Measurements from ENCODE around the gene FCHSD2.
"Not testable (repeated sequence)": the region's sequence is repeated elsewhere in the genome, so short reads cannot be mapped to it uniquely, and the experiment has no call there.

The FCHSD2 gene

DNA sequence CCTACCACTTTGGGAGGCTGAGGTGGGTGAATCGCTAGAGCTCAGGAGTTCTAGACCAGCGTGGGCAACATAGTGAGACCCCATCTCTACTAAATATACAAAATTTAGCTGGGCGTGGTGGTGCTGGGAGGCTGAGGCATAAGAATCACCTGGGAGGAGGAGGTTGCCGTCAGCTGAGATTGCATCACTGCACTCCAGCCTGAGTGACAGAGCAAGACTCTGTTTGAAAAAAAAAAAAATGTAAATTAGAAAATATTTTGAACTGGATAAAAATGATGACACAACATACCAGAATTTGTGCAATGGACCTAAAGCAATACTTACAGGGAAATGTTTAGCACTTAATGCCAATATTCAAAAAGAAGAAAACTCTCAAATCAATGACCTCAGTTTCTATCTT, 281.5 kb downstream of the FCHSD2 start:
- DNase-seq: no peak

DNA sequence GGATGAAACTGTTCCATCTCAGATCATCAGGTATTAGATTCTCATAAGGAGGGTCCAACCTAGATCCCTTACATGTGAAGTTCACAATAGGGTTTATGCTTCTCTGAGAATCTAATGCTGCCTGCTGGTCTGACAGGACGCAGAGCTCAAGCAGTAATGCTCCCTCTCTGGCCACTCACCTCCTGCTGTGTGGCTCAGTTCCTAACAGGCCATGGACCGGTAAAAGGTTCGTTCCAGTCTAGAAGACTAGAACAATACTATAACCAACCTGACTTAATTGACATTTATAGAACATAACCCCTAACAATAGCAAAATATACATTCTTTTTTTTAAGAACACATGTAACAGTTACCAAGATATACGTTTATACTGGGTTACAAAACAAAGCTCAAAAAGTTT, 282.1 kb downstream of the FCHSD2 start:
- no peak for DNase-seq

DNA sequence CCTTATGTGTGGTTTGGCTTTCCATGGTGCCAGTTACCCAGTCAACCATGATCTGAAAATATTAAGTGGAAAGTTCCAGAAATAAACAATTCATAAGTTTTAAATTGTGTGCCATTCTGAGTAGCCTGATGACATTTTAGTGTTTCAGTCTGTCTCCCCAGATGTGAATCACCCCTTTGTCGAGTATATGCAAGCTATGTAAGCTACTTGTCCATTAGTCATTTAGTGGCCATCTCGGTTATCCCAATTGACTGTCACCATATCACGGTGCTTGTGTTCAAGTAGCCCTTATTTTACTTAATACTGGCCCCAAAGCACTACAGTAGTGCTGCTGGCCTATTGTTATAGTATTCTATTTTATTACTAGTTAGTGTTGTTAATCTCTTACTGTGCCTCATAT, 283.0 kb downstream of the FCHSD2 start:
- no peak for DNase-seq

DNA sequence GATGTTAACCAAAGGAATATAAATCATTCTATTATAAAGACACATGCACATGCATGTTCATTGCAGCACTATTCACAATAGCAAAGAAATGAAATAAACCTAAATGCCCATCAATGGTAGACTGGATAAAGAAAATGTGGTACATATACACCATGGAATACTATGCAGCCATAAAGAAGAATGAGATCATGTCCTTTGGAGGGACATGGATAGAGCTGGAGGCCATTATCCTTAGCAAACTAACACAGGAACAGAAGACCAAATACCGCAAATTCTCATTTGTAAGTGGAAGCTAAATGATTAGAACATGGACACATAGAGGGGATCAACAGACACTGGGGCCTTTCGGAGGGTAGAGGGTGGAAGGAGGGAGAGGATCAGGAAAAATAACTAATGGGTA, 283.9 kb downstream of the FCHSD2 start:
- DNase-seq: not testable (repeated sequence)

DNA sequence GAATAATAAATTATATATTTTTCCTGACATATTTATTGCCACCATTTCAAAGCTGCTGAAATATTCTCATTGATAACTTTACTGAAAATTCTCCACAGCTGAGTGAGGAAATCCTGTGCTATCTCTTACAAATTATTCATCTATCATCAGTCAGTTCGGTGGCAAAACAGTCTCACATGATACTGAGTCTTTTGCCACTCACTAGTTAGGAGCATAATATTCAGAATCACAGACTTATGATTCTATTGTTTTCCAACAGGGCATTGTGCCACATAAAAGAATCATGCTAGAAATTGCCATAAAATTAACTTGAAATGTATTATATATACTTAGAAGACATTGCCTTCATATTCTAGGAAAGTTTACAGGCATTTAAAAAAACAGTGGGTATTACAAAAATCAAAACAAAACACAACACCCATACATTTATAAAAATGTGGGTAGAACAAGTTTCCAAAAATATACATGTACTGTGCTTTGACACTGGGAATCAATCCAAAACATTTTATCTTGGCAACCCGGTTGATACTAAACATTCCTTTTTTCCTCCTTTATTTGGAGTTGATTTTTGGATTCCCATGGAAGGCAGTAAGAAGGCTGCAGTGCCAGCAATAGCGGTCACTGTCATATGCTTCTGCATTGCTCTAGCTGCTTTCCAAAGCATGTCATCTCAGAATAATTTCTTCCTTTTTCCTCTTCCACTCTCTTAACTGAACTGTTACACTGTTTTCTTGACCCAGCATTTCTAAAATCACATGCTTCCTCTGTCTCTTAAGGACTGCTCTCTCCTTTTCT, 285.4 kb downstream of the FCHSD2 start:
- no peak for DNase-seq

DNA sequence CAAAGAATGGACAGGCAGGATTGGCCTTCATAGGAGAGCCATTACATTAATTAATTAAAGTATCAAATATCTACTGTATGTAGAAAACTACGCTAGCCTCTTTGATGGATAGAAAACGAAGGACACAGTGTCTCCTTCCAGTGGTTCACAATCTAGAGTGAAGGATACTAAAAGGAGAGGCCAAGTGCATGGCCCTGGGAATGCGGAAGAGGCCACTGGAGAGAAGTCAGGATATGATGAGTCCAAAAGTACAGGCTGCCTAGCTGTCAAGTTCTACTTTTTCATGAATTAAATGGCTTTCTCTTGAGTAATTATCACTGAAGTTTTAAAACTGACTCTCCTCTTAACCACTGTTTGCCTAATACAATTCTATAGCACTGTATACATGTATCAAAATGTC, 286.1 kb downstream of the FCHSD2 start:
- DNase-seq: no peak

DNA sequence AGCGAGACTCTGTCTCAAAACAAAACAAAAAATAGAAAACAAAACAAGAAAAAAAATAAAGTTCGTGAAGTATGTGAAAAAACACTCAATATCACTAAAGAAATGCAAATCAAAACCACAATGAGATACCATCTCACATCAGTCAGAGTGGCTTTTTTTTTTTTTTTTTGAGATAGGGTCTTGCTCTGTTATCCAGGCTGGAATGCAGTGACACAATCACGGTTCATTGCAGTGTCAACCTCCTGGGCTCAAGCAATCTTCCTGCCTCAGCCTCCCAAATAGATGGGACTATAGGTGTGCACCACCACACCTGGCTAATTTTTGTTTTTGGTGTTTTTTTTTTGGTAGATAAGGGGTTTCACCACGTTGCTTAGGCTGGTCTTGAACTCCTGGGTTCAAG, 290.4 kb downstream of the FCHSD2 start:
- no peak for DNase-seq

DNA sequence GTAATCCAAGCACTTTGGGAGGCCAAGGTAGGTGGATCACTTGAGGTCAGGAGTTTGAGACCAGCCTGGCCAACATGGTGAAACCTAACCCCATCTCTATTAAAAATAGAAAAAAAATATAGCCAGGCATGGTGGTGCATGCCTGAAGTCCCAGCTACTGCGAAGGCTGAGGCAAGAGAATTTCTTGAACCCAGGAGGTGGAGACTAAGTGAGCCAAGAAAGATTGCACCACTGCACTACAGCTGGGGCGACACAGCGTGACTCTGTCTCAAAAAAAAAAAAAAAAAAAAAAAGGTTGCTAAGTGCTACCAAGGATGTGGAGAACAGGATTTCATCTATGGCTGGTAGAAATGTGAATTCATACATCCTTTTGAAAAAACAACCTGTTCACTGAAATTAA, 291.3 kb downstream of the FCHSD2 start:
- DNase-seq: no peak

DNA sequence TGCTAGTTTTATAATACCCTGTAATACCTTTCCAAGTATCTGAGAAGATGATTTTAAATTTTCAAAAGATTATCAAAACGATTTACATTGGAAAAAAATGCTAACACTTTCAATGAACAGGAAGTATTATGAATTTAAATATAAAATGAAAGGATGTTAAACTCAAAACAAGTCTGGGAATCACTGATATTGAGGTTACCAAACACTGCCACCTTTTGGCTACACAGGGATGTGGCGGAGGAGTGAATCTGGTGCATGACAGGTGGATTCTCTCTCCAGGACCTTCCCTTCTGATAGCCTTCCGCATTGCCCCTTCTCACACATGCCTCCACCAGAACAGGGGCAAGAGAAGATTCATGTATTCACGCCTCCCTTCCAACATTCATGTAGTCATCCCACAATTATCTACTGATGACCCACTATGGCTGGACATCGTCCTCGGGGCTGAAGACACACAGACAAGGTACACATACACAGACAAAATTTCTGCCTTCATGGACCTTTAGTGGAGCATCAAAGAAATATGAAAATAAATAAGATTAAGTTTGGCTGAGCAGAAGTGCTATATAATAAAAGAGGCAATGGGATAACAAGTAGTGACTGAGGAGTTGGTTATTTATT, 293.2 kb downstream of the FCHSD2 start:
- peak; percentile 38 for DNase-seq

DNA sequence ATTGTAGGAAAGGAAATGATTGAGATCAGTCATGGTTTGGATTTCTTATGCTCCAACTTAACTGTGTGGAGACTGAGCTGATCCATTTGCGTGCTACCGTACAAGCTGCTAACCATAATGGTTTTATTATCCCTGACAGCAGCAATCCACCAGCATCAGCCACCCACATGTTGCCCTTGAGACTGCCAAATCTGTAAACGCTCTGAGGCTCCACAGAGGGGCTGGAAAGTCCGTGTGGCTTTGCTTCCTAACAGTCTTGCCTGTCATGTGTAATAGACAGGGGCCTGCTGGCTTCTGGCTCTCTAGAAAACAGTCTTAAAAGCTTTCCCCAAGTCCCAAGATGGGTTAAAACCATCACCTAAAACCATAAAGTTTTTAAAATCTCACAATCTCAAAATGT, 297.8 kb downstream of the FCHSD2 start:
- no peak for DNase-seq

DNA sequence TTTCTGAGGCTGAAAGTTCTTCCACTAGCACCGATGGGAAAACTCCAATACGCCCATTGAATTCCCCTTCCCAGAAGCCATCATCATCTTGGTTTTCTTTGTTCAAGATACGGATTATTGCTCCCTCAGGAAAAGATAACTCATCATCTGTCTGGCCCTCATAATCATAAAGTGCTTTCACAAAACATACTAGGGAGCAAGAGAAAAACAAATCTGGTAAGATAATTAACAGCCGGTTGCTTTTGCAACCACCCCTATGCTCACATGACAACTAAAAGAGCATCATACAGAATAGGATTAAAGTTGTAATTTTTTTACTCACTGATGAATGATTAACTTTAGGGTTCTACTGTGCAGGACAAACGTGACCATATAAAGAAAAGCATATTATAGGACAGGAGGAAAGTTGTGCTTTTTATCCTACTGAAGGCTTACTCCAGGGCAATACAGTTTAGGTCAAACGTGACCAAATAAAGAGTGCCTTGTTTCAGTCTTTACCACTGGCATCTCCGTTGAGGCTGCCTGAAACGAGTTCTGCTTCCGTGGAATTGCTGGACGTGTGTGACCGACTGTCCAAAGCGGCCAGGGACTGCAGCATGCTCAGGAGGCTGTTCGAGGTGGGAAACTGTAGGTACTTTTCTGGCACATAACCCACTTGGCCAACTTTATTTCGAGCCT, 299.3 kb downstream of the FCHSD2 start:
- DNase-seq: no peak

DNA sequence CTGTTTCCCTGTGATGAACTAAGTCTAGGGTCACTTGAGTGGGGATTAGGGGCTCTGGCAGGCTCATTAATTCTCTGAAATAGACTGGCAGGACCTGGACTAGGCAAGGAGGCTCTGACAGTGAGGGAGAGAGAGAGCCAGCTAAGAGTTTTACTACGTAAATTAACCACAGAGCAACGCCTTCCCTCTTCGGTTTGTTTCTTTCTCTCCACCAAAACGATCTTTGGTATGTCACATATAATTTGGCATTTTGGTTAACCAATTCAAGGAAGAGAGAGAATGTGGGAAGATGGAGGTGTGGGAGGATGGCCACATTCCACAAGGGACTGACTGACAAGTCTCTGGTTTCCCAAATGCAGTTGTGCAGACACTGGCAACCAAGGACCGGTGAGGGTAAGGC, 300.0 kb downstream of the FCHSD2 start:
- DNase-seq: no peak

DNA sequence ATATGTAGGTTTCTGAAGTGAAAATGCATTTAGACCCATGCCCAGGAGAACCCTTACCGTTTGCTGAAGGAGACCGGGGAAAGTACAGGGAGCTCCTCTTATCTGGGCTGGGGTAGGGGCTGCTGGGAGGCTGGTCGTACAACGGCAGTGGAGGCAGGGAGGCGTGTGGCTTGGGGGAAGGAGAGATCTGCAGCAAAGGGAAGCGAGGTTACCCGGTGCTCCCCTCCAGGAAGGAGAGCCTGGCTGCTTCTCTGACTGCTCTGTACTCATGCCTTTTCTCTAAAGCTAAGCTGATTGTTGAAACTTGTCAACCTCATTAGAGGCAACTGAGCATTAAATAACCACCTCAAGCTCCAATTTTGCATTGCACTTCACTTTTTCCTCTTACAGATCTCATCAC, 300.7 kb downstream of the FCHSD2 start:
- no peak for DNase-seq

DNA sequence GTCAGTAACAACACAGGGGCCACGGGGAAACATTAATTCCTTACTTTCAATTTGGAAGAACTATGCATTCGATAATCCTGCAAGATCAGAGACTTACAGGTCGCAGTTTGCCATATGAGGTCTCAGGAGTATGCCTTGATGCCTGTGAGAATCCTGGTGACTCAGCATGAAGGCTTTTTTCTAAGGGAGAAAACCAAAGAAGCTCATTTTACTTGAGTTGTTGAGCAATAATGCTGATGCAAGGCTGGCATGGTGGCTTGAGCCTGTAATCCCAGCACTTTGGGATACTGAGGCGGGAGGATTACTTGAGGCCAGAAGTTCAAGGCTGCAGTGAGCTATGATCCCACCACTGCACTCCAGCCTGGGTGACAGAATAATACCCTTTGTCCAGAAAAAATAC, 301.3 kb downstream of the FCHSD2 start:
- no peak for DNase-seq

DNA sequence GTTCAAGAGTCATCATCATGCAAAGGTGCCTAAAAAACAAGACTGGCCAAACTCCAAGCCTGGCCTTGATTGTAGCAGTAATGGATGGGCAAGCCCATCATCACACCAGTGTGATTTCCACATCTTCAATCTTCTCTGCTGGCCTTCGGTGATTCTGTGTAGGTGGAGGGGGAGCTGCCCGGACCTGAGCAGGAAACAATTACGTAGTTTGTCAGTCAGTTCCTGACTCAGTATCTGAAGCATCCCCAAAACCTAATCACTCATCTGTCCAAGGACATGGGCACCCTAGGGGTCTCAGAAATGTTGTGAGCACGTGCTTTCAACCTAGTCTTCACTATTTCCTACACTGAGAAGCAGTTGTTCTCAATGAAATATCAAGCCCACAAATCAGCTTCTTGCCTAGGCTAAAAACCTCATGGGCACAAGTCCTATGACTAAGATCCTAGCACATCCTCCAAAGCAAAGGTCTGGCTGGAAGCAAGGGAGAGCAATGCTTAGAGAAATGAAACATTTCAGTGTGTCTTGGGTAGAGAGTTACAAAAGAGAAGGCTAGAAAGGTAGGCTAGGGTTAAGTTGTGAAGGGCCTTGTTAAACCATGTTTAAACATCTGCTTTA, 303.3 kb downstream of the FCHSD2 start:
- no peak for DNase-seq

DNA sequence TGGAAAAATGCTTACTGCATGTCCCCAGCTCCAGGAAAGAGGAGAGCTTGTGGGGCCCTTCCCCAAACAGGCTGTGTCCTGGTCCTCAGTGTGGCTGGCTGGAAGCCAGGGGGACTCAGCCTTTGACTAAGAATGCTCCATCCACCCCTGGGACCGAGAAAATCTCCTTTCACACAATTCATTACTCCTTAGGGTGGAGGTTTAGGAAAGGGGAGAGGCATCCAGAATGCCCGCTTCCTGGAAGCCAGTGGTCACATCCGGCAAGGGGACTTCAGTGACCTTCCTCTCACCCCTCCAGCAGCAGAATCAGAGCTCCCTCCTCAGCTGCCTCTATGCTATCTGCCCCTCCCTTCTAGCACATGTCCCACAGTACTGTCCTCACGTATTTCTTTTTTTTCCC, 306.0 kb downstream of the FCHSD2 start:
- DNase-seq: no peak

DNA sequence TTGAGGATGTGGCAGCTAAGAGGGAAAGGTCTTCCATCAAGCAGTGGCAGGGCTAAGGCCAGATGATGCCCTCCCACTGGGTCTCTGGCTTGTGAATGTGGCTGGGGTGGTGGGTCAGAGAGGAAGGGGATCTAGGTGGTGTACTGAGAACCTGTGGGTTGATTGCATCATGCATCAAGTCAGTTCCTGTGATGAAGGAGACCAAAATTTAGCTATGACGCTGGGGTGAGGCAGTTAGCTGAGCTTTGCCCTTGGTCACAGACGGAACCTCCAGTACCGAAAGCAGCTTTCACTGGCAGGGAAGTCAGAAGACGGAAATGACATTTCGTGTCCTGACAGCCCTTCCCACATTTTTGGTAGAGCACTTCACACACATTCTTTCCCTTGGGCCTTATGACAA, 307.2 kb downstream of the FCHSD2 start:
- DNase-seq: no peak

DNA sequence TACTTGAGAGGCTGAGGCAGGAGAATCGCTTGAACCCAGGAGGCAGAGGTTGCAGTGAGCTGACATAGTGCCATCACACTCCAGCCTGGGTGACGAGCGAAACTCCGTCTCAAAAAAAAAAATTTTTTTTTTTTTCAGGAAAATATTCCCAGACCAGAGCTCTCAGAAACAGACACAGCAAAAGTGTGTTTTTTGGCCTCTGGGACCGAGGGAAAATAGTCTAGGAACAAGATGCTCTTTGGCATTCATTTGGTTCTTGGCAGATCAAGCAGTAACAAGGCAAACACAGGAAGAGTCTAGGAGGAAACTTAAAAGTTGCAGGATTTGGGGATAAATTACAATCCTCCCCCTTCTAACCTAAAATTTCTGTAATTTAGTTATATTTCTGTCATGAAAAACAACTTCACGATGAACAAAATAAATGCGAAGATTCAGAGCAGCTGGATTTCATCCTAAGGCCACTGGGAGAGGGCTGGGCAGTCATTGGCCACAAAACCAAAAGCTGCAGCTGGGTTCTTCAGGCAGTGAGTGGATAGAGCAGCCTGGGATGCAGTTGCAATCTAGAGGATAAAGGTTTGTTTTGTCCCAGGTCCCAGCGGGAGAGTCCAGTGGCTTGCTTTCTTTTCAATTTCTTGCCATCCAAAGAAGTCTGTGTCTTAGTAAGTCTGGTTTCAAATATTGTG, 308.2 kb downstream of the FCHSD2 start:
- no peak for DNase-seq

DNA sequence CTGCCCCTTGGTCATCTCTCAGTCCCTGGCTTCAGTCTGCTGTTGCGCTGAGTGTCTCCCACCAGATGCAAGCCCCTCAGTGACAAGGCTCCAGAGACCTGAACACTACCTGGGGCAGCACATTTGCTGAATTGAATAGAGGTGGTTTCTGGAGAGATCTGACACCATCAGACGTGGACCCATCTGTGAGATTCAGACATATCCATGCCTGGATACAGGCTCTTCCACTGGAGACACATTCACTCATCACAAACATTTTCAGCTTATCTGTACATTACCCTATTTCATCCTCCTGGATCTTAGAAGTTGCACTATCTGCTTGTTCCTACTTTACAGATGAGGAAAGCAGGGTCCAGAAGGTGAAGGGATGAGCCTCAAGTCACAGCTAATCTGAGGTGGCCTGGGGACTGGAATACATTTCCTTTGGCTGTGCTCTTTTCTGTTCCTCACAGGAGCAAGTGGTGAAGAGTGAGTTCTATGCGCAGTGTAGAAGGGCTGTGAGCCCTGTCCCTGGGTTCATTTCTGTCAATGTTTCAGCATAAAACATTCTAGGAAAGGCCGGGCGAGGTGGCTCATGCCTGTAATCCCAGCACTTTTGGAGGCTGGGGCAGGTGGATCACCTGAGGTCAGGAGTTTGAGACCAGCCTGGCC, 308.9 kb downstream of the FCHSD2 start:
- DNase-seq: no peak

DNA sequence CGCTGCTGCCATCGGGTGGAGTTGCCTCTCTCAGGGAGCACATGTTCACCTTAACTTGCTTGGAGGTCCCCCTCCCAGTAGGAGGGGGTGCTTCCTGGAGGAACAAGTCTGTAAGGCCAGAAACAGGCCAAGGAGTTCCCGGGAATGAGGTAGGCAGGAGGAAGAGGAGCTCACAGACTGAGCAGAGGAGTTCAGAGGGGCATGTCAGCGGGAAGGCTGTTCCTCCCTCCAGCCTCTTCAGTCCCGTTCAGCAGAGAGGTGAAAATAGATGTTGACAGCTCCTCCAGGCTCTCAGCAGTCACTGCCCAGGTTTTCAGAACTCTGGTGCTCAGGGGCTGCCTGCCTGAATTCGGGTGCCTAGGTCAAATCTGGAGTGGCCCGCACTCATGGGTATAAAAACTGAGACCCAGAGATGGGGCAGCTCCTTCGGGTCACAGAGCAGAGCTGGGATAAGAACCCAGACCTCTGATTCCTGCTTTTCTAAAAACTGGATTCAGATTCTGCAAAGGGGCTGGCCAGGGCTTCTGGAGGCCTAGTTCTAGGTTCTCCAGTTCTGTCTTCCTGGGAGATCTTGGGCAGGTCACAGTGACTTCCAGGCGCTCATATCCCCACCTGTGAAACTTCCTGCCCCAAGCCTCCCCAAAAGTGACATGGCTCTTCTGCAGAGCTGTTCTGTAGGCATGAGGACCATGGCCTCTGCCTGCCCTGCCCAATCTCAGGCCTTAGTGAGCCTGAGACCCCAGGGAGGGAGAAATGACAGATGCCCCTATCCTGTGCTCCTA, 309.6 kb downstream of the FCHSD2 start:
- DNase-seq: no peak

DNA sequence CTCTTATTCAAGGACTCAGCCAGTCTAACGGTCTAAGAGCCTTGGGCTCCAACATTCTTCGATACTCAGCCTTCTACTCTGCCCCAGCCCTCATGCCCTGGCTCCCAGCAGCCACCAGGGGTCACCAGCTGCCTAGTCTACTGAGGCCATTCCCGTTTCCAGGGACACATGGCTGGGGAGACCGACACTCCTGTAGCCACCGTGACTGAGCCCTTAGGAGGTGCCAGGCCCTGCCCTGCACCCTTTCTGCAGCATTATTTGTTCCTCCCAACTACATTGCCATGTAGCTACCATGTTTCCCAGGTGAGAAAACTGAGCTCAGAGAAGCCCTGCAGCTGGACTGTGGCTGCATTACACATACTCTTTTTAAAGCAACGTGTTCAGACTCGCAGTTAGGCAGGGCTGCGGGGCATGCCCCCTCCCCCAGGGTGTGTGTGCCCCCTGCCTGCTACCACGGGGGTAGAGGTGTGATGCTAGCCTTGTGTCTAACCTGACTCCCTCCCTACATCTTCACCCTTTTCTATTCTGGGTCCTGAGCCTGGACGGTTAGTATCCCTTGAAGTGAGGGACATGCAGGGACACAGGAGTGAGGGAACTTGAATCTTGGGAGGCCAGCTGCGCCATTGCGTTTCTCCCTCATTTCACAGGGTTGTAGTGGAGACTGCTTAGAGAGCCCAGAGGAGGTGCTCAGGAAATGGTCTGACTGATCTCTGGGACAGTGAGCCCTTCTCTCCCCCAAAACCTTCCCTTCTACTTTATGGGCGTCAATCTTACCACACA, 310.4 kb downstream of the FCHSD2 start:
- DNase-seq: peak; percentile 41

All from central memory CD4-positive, alpha-beta T cell (primary cell).